ENCODE results near the gene DCAF17. TPM values are rescaled to one million over a fixed set of nuclear protein-coding genes. Genes with fewer than 3 reads are reported as not detected.

DCAF17 gene
- total RNA-seq, 2 experiments from 2014 or later = 13.0 to 14.3 TPM

GRCh38 chr2:171452773-171453172 lies 18.7 kb downstream of the DCAF17 start:
- Mint-ChIP-seq H3K27me3 (no peaks in the 10 kb centered on the region), H3K27ac (no peak overlapping the region), H3K36me3 (ENCODE audit: low read depth) (peaks cover 88% of the 10 kb centered on the region), H3K4me3 (no peak overlapping the region), H3K9me3 (no peaks in the 10 kb centered on the region), H3K4me1 (ENCODE audit: low read depth) (peaks cover 3% of the 10 kb centered on the region)
- intact Hi-C loops (cut with DNase I, micrococcal nuclease) = no loop called here
- ChIA-PET POLR2A (no interaction called here), CTCF (no interaction called here)
- no peaks in the 10 kb centered on the region for H3K4me1 ChIP-seq (ENCODE audit: insufficient read depth, low read length)
- H3K27ac ChIP-seq (ENCODE audit: low read depth in 1 of 2, low read length in 2 of 2) = no peak overlapping the region
- H3K36me3 ChIP-seq (ENCODE audit: insufficient read depth, low read length) = peaks cover 68% of the 10 kb centered on the region
- H3K9me3 ChIP-seq (ENCODE audit: control insufficient read depth in 1 of 2, insufficient read depth in 1 of 2, low read length in 2 of 2) = no peaks in the 10 kb centered on the region
- no peak overlapping the region for H3K4me3 ChIP-seq (ENCODE audit: low read length)
- H3K27me3 ChIP-seq (ENCODE audit: control insufficient read depth in 1 of 2, insufficient read depth in 2 of 2, low read length in 2 of 2) = no peaks in the 10 kb centered on the region
- DNase-seq (no peak), ATAC-seq (ENCODE audit: poor library complexity) (no peak)
- no peak for TF ChIP-seq CTCF (IDR thresholded peaks at IDR 0.05)

- Mint-ChIP-seq H3K36me3 (ENCODE audit: low read depth) (peaks cover 90% of the 10 kb centered on the region), H3K27me3 (no peaks in the 10 kb centered on the region), H3K4me3 (no peak overlapping the region), H3K27ac (no peak overlapping the region), H3K9me3 (no peaks in the 10 kb centered on the region), H3K4me1 (ENCODE audit: low read depth) (peaks cover 3% of the 10 kb centered on the region)
- Histone ChIP-seq H3K27ac (ENCODE audit: low read depth in 1 of 2, low read length in 2 of 2) (no peak overlapping the region), H3K27me3 (ENCODE audit: control insufficient read depth in 1 of 2, insufficient read depth in 2 of 2, low read length in 2 of 2) (no peaks in the 10 kb centered on the region), H3K9me3 (ENCODE audit: control insufficient read depth in 1 of 2, insufficient read depth in 1 of 2, low read length in 2 of 2) (no peaks in the 10 kb centered on the region), H3K36me3 (ENCODE audit: insufficient read depth, low read length) (peaks cover 36% of the 10 kb centered on the region), H3K4me1 (ENCODE audit: insufficient read depth, low read length) (no peaks in the 10 kb centered on the region), H3K4me3 (ENCODE audit: low read length) (no peak overlapping the region)
- TF ChIP-seq CTCF (IDR thresholded peaks at IDR 0.05) = no peak
- DNase-seq (no peak), ATAC-seq (ENCODE audit: poor library complexity) (no peak)
- CTCF ChIA-PET = no interaction called here
- POLR2A ChIA-PET = no interaction called here
- intact Hi-C loops (cut with DNase I, micrococcal nuclease) = no loop called here
Observed at GRCh38 chr2:171459498-171459897, 25.5 kb downstream of the DCAF17 start.

GRCh38 chr2:171460537-171460936 lies 26.5 kb downstream of the DCAF17 start:
- peaks cover 3% of the 10 kb centered on the region for H3K4me1 Mint-ChIP-seq (ENCODE audit: low read depth)
- H3K27ac Mint-ChIP-seq = no peak overlapping the region
- Histone ChIP-seq H3K36me3 (ENCODE audit: insufficient read depth, low read length) (peaks cover 29% of the 10 kb centered on the region), H3K27me3 (ENCODE audit: control insufficient read depth in 1 of 2, insufficient read depth in 2 of 2, low read length in 2 of 2) (no peaks in the 10 kb centered on the region), H3K4me3 (ENCODE audit: low read length) (no peak overlapping the region), H3K27ac (ENCODE audit: low read depth in 1 of 2, low read length in 2 of 2) (no peak overlapping the region), H3K9me3 (ENCODE audit: control insufficient read depth in 1 of 2, insufficient read depth in 1 of 2, low read length in 2 of 2) (no peaks in the 10 kb centered on the region), H3K4me1 (ENCODE audit: insufficient read depth, low read length) (no peaks in the 10 kb centered on the region)
- intact Hi-C loops (cut with DNase I, micrococcal nuclease) = no loop called here
- H3K27me3 Mint-ChIP-seq = no peaks in the 10 kb centered on the region
- TF ChIP-seq CTCF (IDR thresholded peaks at IDR 0.05) = no peak
- H3K4me3 Mint-ChIP-seq = no peak overlapping the region
- peaks cover 84% of the 10 kb centered on the region for H3K36me3 Mint-ChIP-seq (ENCODE audit: low read depth)
- CTCF ChIA-PET = no interaction called here
- H3K9me3 Mint-ChIP-seq = no peaks in the 10 kb centered on the region
- DNase-seq = no peak
- no peak for ATAC-seq (ENCODE audit: poor library complexity)
- POLR2A ChIA-PET = no interaction called here

All from CD4-positive, alpha-beta T cell (primary cell).